Right ventricle myocardium superior (tissue), 1 donor: ENCODE data around the gene PIK3R6. TPM values are rescaled to one million over a fixed set of nuclear protein-coding genes. Genes with fewer than 3 reads are reported as not detected.

Source experiments
- ATAC-seq: fragments of 200-7000 bp; cut with Tn5 transposase; one replicate; pipeline ENCODE4 v1.9.1; 2020; ENCODE audit warnings: mild to moderate bottlenecking; ENCODE audit not compliant: poor library complexity
- DNase-seq: peaks from one replicate; pipeline ENCODE4 v3.0.0-alpha.2; 2020
- intact Hi-C: fragments of 100-400 bp; cut with DNase I; formaldehyde crosslinking; loops from one replicate; pipeline ENCODE4 v1.11.2; 2022
- total RNA-seq: library from RNA; stranded (reverse); fragmentation: NEBNext Ultra II Directional; extraction: Animal tissue kit (Norgen Biotek cat#: 25700); gene quantifications from one replicate; pipeline ENCODE4 v1.2.1, GENCODE V29; 2021
- donor health status: DM: no; HTN: yes; CAD: no; lungs with severe emphysema.

The PIK3R6 gene
- total RNA-seq, 1 donor from 2014 or later, result 0.78 TPM

GRCh38 chr17:8837563-8838075 is 29.9 kb downstream of the PIK3R6 start:
- ATAC-seq, result peak; percentile 61
- no peak for DNase-seq
- intact Hi-C loops, result no loop called here

GRCh38 chr17:8836821-8837562 is 30.5 kb downstream of the PIK3R6 start:
- intact Hi-C loops, result no loop called here
- ATAC-seq, result no peak
- no peak for DNase-seq

- ATAC-seq (no peak), DNase-seq (no peak)
- intact Hi-C loops, result no loop called here
Measured at GRCh38 chr17:8835631-8836364, 31.7 kb downstream of the PIK3R6 start.

- no peak for DNase-seq
- intact Hi-C loops, result no loop called here
- no peak for ATAC-seq
Measured at GRCh38 chr17:8835106-8835505, 32.4 kb downstream of the PIK3R6 start.

GRCh38 chr17:8832711-8833352 is 34.6 kb downstream of the PIK3R6 start:
- DNase-seq (no peak), ATAC-seq (no peak)
- intact Hi-C loops, result no loop called here

- no peak for ATAC-seq
- intact Hi-C loops, result no loop called here
Measured at GRCh38 chr17:8831234-8831849, 36.1 kb downstream of the PIK3R6 start.

GRCh38 chr17:8830141-8830540 is 37.3 kb downstream of the PIK3R6 start:
- no peak for DNase-seq
- ATAC-seq, result no peak
- intact Hi-C loops, result no loop called here

More at GRCh38 chr17:8831234-8831849, 36.1 kb downstream of the PIK3R6 start:
- no peak for DNase-seq

- intact Hi-C loops, result no loop called here
- DNase-seq, result no peak
- ATAC-seq, result no peak
Measured at GRCh38 chr17:8829036-8829941, 38.2 kb downstream of the PIK3R6 start.

GRCh38 chr17:8828517-8828875 is 39.0 kb downstream of the PIK3R6 start:
- ATAC-seq (no peak), DNase-seq (no peak)
- intact Hi-C loops, result no loop called here

- no peak for DNase-seq
- intact Hi-C loops, result no loop called here
Measured at GRCh38 chr17:8826808-8827435, 40.6 kb downstream of the PIK3R6 start.

GRCh38 chr17:8825802-8826201 is 41.7 kb downstream of the PIK3R6 start:
- ATAC-seq (no peak), DNase-seq (no peak)
- intact Hi-C loops, result no loop called here

More at GRCh38 chr17:8826808-8827435, 40.6 kb downstream of the PIK3R6 start:
- no peak for ATAC-seq

- intact Hi-C loops, result no loop called here
- DNase-seq (no peak), ATAC-seq (no peak)
Measured at GRCh38 chr17:8823279-8823678, 44.2 kb downstream of the PIK3R6 start.

- no peak for DNase-seq
- no peak for ATAC-seq
- intact Hi-C loops, result no loop called here
Measured at GRCh38 chr17:8822401-8823035, 45.0 kb downstream of the PIK3R6 start.

- ATAC-seq, result no peak
- DNase-seq, result no peak
- intact Hi-C loops, result no loop called here
Measured at GRCh38 chr17:8821446-8822105, 45.9 kb downstream of the PIK3R6 start.

GRCh38 chr17:8820311-8821010 is 47.0 kb downstream of the PIK3R6 start:
- no peak for DNase-seq
- intact Hi-C loops, result no loop called here
- no peak for ATAC-seq

GRCh38 chr17:8818654-8819330 is 48.7 kb downstream of the PIK3R6 start:
- intact Hi-C loops, result no loop called here
- ATAC-seq, result no peak
- no peak for DNase-seq
